HG03558 (cell line): ENCODE data around the gene TEP1.
"Not testable (repeated sequence)": the region's sequence is repeated elsewhere in the genome, so short reads cannot be mapped to it uniquely, and the experiment has no call there.

Experiments
- ATAC-seq: cut with Tn5 transposase; IDR thresholded peaks from one replicate; pipeline ENCODE4 v1.9.1; 2021; ENCODE audit warnings: moderate number of reproducible peaks; ENCODE audit not compliant: unreplicated experiment; ENCODE audit errors: extremely low read depth

TEP1 gene

DNA sequence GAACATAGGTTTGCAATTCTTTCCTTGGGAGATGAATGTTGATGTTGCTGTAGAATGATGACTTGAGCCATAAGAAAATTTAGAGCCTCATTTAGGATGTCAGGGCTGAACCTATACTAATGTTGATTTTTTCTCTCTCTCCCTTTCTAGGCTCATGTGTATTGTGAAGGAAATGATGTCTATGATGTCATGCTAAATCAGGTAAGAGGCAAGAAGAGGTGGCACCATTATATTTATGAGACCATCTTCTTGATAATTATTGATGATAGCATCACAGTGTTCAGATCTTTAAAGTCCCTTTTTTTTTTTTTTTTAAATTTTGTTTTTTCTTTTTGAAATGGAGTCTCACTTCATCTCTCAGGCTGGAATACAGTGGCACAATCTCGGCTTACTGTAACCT is 66.6 kb downstream of the TEP1 start:
- ATAC-seq, result no peak

DNA sequence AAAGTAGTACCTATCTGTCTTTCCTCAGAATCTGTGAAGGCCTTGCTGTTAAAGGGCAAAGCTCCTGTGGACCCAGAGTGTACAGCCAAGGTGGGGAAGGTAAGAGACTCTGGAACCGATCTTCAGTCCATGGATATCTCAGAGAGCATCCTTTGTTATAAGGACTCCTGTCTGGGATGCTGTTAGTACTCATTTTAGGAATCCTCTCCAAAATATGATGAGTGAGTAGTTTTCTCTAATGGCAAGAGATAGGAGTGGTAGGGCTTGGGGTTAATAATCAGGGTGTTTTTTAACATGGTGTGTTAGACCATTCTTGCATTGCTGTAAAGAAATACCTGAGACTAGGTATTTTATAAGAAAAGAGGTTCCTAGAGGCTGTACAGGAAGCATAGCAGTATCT is 67.9 kb downstream of the TEP1 start:
- ATAC-seq, result no peak

DNA sequence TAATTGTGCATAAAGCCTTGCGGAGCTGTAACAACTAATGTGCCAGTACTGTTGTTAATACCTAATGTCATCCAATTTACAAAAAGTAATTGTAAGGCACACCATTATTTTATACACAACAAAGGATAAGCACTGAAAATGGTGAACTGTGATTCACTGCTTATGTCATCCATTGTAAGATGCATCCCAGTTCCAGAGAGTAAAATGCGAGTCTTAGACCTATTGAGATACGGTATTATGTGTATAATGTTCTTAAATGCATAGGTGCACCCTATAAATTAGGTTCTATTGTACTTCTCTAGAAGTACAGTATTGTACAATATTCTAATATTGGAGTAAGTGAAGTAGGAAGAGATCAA is 69.5 kb downstream of the TEP1 start:
- ATAC-seq, result no peak

GRCh38 chr14:20343092-20343861 is 70.0 kb downstream of the TEP1 start, which contains the start of gene PARP2:
TSS of gene PARP2 (plus strand) at chr14:20343635. CDS start at chr14:20343642, 7 bp downstream.
- peak; percentile 85 for ATAC-seq

GRCh38 chr14:20341646-20342045 is 71.7 kb downstream of the TEP1 start:
- ATAC-seq, result no peak

DNA sequence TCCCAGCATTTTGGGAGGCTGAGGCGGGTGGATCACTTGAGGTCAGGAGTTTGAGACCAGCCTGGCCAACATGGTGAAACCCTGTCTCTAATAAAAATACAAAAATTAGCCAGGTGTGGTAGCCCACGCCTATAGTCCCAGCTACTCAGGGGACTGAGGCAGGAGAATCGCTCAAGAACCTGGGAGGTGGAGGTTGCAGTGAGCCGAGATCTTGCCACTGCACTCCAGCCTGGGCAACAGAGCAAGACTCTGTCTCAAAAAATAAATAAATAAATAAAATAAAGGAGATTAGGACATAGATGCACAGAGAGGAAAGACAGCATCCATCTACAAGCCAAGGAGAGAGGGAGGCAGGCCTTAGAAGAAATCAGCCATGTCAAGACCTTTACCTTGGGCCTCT is 72.3 kb downstream of the TEP1 start:
- ATAC-seq, result not testable (repeated sequence)

DNA sequence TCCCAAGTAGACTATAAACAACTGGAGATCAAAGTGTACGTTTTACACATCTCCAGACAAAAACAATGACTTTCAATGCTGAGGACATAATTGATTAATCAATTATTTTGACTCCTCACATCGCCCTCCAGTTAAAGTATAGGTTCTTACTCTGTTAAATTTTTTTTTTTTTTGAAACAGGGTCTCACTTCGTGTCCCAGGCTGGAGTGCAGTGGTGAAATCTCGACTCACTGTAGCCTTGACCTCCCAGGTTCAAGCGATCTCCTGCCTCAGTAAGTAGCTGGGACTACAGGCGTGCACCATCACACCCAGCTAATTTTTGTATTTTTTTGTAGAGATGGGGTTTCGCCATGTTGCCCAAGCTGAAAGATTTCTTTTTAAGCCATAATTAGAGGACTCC is 79.3 kb downstream of the TEP1 start:
- no peak for ATAC-seq

GRCh38 chr14:20333494-20333841 is 79.8 kb downstream of the TEP1 start:
- ATAC-seq, result no peak

DNA sequence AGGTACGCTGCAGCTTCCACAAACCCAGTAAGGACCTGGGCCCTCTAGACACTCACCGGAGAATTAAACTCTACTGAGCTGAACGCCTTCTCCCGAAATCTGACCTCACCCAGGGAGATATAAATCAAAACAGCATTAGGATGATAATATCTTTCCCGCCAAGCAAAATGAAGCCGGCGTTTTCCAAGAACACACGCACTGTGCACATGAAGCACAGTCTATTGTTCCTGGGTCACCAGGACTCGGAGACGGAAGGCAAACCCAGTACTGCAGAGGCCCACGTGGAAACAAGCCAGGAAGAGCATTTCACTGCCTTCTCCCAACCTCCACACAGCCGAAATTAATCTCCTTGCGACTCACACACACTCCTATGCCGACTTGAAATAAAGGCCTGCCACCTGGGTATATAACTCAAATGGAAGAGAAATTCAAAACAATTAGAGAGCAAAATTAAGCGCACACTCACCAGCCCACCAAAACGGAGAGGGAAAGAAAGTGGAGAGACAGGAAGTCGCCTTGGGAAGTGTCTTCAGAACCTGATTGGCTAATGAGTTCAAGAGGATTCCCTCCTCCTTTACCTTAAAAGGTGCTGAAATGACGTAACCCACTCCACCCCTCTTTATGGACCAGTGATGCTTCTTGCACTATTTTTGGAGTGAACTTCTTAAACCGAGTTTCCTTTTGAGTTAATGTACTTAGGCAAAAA is 80.4 kb downstream of the TEP1 start, which contains the start of gene CCNB1IP1:
CCNB1IP1 (minus strand) TSS at position 492 of the 706 bp plus-strand sequence. CDS start 16,756 bp downstream, outside the sequence.
- ATAC-seq, result peak; percentile 95

- ATAC-seq, result no peak
Measured at GRCh38 chr14:20332431-20332787, 80.9 kb downstream of the TEP1 start.

GRCh38 chr14:20331053-20331613 is 82.2 kb downstream of the TEP1 start:
- no peak for ATAC-seq

GRCh38 chr14:20329355-20329754 is 83.9 kb downstream of the TEP1 start:
- ATAC-seq, result no peak

DNA sequence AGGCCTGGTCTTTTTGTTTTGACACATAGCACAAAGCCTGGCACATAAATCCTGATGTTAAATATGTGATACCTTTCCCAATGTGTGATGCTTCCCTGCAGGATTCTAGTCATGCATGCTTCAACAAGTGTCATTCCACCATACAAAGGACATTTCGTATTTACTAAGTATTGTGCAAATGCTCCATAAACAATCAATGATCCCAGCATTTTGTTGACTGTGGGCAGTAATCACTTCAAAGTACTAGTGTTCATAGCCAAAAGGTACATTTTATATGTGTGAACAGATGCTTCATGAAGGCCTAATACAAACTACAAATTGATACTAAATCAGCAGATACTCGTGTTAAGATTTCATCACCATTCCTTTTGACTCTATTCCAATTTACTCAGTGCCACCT is 84.6 kb downstream of the TEP1 start:
- no peak for ATAC-seq

GRCh38 chr14:20327005-20327869 is 86.1 kb downstream of the TEP1 start:
- ATAC-seq, result no peak

- ATAC-seq, result no peak
Measured at GRCh38 chr14:20317720-20318119, 95.6 kb downstream of the TEP1 start.
